ENCODE measurements around the gene TRIM22. TPM values are rescaled to one million over a fixed set of nuclear protein-coding genes. Genes with fewer than 3 reads are reported as not detected.

Gene TRIM22
- total RNA-seq, 1 experiment from 2014 or later = 0.81 TPM

DNA sequence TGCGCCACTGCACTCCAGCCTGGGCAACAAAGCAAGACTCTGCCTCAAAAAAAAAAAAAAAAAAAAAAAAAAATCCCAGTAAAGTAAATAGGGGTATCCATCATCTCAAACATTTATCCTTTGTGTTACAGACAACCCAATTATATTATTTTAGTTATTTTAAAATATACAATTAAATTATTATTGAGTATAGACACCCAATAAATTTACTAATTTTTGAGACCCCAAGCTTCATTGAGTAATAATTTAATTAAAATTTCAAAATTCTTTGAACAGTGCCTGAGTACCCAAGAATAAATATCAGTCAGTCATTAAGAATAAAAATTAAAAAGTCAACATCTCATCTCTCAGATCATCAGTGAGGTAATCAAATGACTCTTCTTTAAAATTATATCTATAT lies 64.4 kb downstream of the TRIM22 start, which contains the start of gene OR52N4:
TSS of gene OR52N4 (plus strand) at position 301 of the 400 bp plus-strand sequence. CDS start 498 bp downstream, outside the sequence.
- H3K4me2 ChIP-seq = no peak within 1 kb of the TSS
- intact Hi-C loops (cut with micrococcal nuclease; ENCODE audit: unreplicated experiment) = no loop called here
- no peaks in the 10 kb centered on the region for H3K4me1 ChIP-seq (replicated peaks; ENCODE audit: insufficient read depth)
- TF ChIP-seq EZH2 (IDR thresholded peaks at IDR 0.05; ENCODE audit: low read depth) = no peak
- TF ChIP-seq, protein P1, sequence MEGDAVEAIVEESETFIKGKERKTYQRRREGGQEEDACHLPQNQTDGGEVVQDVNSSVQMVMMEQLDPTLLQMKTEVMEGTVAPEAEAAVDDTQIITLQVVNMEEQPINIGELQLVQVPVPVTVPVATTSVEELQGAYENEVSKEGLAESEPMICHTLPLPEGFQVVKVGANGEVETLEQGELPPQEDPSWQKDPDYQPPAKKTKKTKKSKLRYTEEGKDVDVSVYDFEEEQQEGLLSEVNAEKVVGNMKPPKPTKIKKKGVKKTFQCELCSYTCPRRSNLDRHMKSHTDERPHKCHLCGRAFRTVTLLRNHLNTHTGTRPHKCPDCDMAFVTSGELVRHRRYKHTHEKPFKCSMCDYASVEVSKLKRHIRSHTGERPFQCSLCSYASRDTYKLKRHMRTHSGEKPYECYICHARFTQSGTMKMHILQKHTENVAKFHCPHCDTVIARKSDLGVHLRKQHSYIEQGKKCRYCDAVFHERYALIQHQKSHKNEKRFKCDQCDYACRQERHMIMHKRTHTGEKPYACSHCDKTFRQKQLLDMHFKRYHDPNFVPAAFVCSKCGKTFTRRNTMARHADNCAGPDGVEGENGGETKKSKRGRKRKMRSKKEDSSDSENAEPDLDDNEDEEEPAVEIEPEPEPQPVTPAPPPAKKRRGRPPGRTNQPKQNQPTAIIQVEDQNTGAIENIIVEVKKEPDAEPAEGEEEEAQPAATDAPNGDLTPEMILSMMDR (conservative IDR thresholded peaks at IDR 0.05) = no peak
- no TSS peak for BruUV-seq (replicated peaks)
- no peaks in the 10 kb centered on the region for H3K9me3 ChIP-seq (ENCODE audit: insufficient read depth, low read depth)
- CTCF ChIA-PET = no interaction called here
- H3K27me3 ChIP-seq (ENCODE audit: insufficient read depth, low read depth) = no peaks in the 10 kb centered on the region
- no peaks in the 10 kb centered on the region for H3K36me3 ChIP-seq (ENCODE audit: low read depth)
- H3K9me2 ChIP-seq (ENCODE audit: insufficient read depth) = 0 out of 2 replicates have a peak, but pooled peaks cover 3% of the 10 kb centered on the region
- no peak within 1 kb of the TSS for H3K4me3 ChIP-seq
- no peak within 1 kb of the TSS for H3K27ac ChIP-seq
- H4K20me1 ChIP-seq (ENCODE audit: insufficient read depth) = no peaks in the 10 kb centered on the region
- POLR2A ChIA-PET (ENCODE audit: unreplicated experiment) = no interaction called here
- no peaks in the 10 kb centered on the region for H3F3A ChIP-seq (ENCODE audit: insufficient read depth, low read depth)
- DNase-seq = no peak
- H2AFZ ChIP-seq = no peak within 1 kb of the TSS
- H3K79me2 ChIP-seq (ENCODE audit: low read depth) = no peaks in the 10 kb centered on the region

Other genes with a start within 250 kb of the TRIM22 start
- gene OR51I1, start 248.3 kb upstream of the TRIM22 start, total RNA-seq (2021) = not detected in 2 replicates
- not detected in 2 replicates for gene OR51I2, start 240.5 kb upstream of the TRIM22 start, total RNA-seq (2021)
- not detected in 2 replicates for gene OR52D1, start 201.1 kb upstream of the TRIM22 start, total RNA-seq (2021)
- not detected in 2 replicates for gene UBQLN3, start 179.8 kb upstream of the TRIM22 start, total RNA-seq (2021)
- 0.15 TPM in 1 of 2 replicates, not detected in the other for gene UBQLNL, start 173.1 kb upstream of the TRIM22 start, total RNA-seq (2021)
- not detected in 2 replicates for gene OR52H1, start 141.2 kb upstream of the TRIM22 start, total RNA-seq (2021)
- gene OR52B6, start 108.9 kb upstream of the TRIM22 start, total RNA-seq (2021) = not detected in 2 replicates
- gene TRIM6, start 93.2 kb upstream of the TRIM22 start, total RNA-seq (2021) = 3.9 and 4.8 TPM in 2 replicates
- 3.8 and 7.5 TPM in 2 replicates for gene TRIM34, start 64.8 kb upstream of the TRIM22 start, total RNA-seq (2021)
- 19.1 and 20.5 TPM in 2 replicates for gene TRIM5, start 4.7 kb upstream of the TRIM22 start, total RNA-seq (2021)
- not detected in 2 replicates for gene OR56B1, start 46.7 kb downstream of the TRIM22 start, total RNA-seq (2021)
- gene OR52N4, start 64.5 kb downstream of the TRIM22 start, total RNA-seq (2021) = not detected in 2 replicates
- not detected in 2 replicates for gene OR52N5, start 93.6 kb downstream of the TRIM22 start, total RNA-seq (2021)
- gene OR52N1, start 101.5 kb downstream of the TRIM22 start, total RNA-seq (2021) = not detected in 2 replicates
- not detected in 2 replicates for gene OR52N2, start 119.1 kb downstream of the TRIM22 start, total RNA-seq (2021)
- not detected in 2 replicates for gene OR52E6, start 152.1 kb downstream of the TRIM22 start, total RNA-seq (2021)
- gene OR52E8, start 167.9 kb downstream of the TRIM22 start, total RNA-seq (2021) = not detected in 2 replicates
- gene OR52E4, start 190.8 kb downstream of the TRIM22 start, total RNA-seq (2021) = not detected in 2 replicates
- not detected in 2 replicates for gene OR52E5, start 203.4 kb downstream of the TRIM22 start, total RNA-seq (2021)

Data from PC-9 (cell line).